Measurements from ENCODE around the gene FBN3.

The FBN3 gene

DNA sequence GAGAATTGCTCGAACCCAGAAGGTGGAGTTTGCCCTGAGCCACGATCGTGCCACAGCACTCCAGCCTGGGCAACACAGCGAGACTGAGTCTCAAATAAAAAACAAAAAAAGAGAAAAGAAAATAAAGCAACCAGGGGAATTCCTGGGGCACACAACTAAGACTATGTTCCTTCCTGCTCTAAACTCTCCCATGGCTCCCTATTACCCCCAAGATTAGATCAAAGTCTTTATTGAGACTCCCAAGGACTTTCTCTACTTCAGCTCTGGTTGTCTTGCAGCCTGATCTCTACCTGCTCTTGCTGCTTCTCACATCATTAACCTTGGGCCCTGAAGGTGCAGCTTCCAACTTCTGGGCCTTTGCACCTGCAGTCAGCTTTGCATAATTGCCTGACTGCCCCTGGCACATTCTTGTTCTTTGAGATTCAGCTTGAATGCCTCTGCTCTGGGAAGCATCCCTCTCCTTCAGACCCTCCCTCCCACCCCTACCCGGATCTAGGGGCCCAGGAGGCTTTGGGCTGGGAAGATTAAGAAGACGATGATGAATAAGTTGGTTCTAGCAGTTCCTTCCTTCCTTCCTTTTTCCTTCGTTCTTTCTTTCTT lies 42.9 kb upstream of the FBN3 start:
- Histone ChIP-seq H2AFZ (ENCODE audit: low read length) (no peak overlapping the region), H2BK15ac (ENCODE audit: low read length) (no peak overlapping the region), H3K36me3 (replicated peaks in 1 of 2; ENCODE audit: control insufficient read depth in 2 of 2, insufficient read depth in 2 of 2, low read length in 2 of 2) (no peaks in the 10 kb centered on the region), H3K27me3 (ENCODE audit: control insufficient read depth in 3 of 3, insufficient read depth in 3 of 3, low read depth in 1 of 3, low read length in 3 of 3) (no peaks in the 10 kb centered on the region), H3K79me1 (ENCODE audit: low read depth, low read length) (no peaks in the 10 kb centered on the region), H2BK120ac (ENCODE audit: low read depth, low read length) (no peak overlapping the region), H3K23ac (ENCODE audit: low read depth, low read length, poor library complexity) (no peak overlapping the region), H2BK5ac (ENCODE audit: low read length) (no peak overlapping the region), H3K9ac (ENCODE audit: low read depth, low read length, poor library complexity) (no peak overlapping the region), H3K4ac (ENCODE audit: low read length) (no peak overlapping the region), H3K4me1 (ENCODE audit: control insufficient read depth in 2 of 2, insufficient read depth in 1 of 2, low read depth in 1 of 2, low read length in 2 of 2) (peaks cover 8 to 9% of the 10 kb centered on the region in 2 donors), H3K9me3 (replicated peaks in 1 of 2; ENCODE audit: control insufficient read depth in 2 of 2, insufficient read depth in 1 of 2, low read depth in 1 of 2, low read length in 2 of 2) (no peaks in the 10 kb centered on the region), H3K27ac (replicated peaks; ENCODE audit: low read length) (no peak overlapping the region), H2AK5ac (ENCODE audit: low read depth, low read length) (no peak overlapping the region), H2BK12ac (ENCODE audit: low read length) (no peak overlapping the region), H4K8ac (ENCODE audit: low read depth, low read length) (no peak overlapping the region), H3K18ac (ENCODE audit: low read length) (no peak overlapping the region), H4K91ac (ENCODE audit: low read depth, low read length, poor library complexity) (no peak overlapping the region), H3K14ac (ENCODE audit: low read length) (no peak overlapping the region), H3K4me2 (ENCODE audit: insufficient read depth, low read length, poor library complexity, severe bottlenecking) (no peak overlapping the region), H3K4me3 (ENCODE audit: low read length in 2 of 2) (no peak overlapping the region)
- WGBS, 2 donors (ENCODE audit: extremely low coverage in 2 of 2, insufficient read length in 2 of 2, insufficient replicate concordance in 1 of 2): no CpG with 5 or more reads among the region's 7 CpGs
- no peak for DNase-seq (ENCODE audit: low spot score)

GRCh38 chr19:8185343-8186068 lies 36.1 kb upstream of the FBN3 start:
- Histone ChIP-seq H3K9me3 (replicated peaks in 1 of 2; ENCODE audit: control insufficient read depth in 2 of 2, insufficient read depth in 1 of 2, low read depth in 1 of 2, low read length in 2 of 2) (no peaks in the 10 kb centered on the region), H3K4me3 (ENCODE audit: low read length in 2 of 2) (no peak overlapping the region), H3K4me1 (ENCODE audit: control insufficient read depth in 2 of 2, insufficient read depth in 1 of 2, low read depth in 1 of 2, low read length in 2 of 2) (no peaks in the 10 kb centered on the region), H4K91ac (ENCODE audit: low read depth, low read length, poor library complexity) (no peak overlapping the region), H3K18ac (ENCODE audit: low read length) (no peak overlapping the region), H3K23ac (ENCODE audit: low read depth, low read length, poor library complexity) (no peak overlapping the region), H3K27me3 (ENCODE audit: control insufficient read depth in 3 of 3, insufficient read depth in 3 of 3, low read depth in 1 of 3, low read length in 3 of 3) (no peaks in the 10 kb centered on the region), H2BK120ac (ENCODE audit: low read depth, low read length) (no peak overlapping the region), H3K9ac (ENCODE audit: low read depth, low read length, poor library complexity) (no peak overlapping the region), H3K79me1 (ENCODE audit: low read depth, low read length) (no peaks in the 10 kb centered on the region), H4K8ac (ENCODE audit: low read depth, low read length) (no peak overlapping the region), H3K27ac (replicated peaks; ENCODE audit: low read length) (no peak overlapping the region), H2BK5ac (ENCODE audit: low read length) (no peak overlapping the region), H2BK15ac (ENCODE audit: low read length) (no peak overlapping the region), H2AFZ (ENCODE audit: low read length) (no peak overlapping the region), H3K36me3 (replicated peaks in 1 of 2; ENCODE audit: control insufficient read depth in 2 of 2, insufficient read depth in 2 of 2, low read length in 2 of 2) (no peaks in the 10 kb centered on the region), H2AK5ac (ENCODE audit: low read depth, low read length) (no peak overlapping the region), H3K14ac (ENCODE audit: low read length) (no peak overlapping the region), H3K4ac (ENCODE audit: low read length) (no peak overlapping the region), H3K4me2 (ENCODE audit: insufficient read depth, low read length, poor library complexity, severe bottlenecking) (no peak overlapping the region), H2BK12ac (ENCODE audit: low read length) (no peak overlapping the region)
- WGBS, 2 donors (ENCODE audit: extremely low coverage in 2 of 2, insufficient read length in 2 of 2, insufficient replicate concordance in 1 of 2): 100% methylated on average over 1 of the region's 5 CpGs; no CpG with 5 or more reads in 1 of the 2 donors
- no peak for DNase-seq (ENCODE audit: low spot score)

DNA sequence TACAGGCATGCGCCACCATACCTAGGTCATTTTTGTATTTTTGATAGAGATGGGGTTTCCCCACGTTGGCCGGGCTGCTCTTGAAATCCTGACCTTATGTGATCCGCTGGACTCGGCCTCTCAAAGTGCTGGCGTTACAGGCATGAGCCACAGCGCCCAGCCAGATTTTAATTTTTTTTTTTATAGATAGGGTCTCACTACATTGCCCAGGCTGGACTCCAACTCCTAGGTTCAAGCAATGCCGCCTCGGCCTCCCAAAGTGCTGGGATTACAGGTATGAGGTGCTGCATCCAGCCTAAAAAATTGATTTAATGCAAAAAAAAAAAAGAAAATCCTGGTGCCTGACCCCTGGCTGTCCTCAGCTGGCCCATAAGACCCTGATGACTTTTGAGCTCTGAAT lies 34.9 kb upstream of the FBN3 start:
- Histone ChIP-seq H2BK12ac (ENCODE audit: low read length) (no peak overlapping the region), H2BK5ac (ENCODE audit: low read length) (no peak overlapping the region), H3K23ac (ENCODE audit: low read depth, low read length, poor library complexity) (no peak overlapping the region), H3K18ac (ENCODE audit: low read length) (no peak overlapping the region), H3K4me1 (ENCODE audit: control insufficient read depth in 2 of 2, insufficient read depth in 1 of 2, low read depth in 1 of 2, low read length in 2 of 2) (no peaks in the 10 kb centered on the region), H3K36me3 (replicated peaks in 1 of 2; ENCODE audit: control insufficient read depth in 2 of 2, insufficient read depth in 2 of 2, low read length in 2 of 2) (no peaks in the 10 kb centered on the region), H4K8ac (ENCODE audit: low read depth, low read length) (no peak overlapping the region), H3K79me1 (ENCODE audit: low read depth, low read length) (no peaks in the 10 kb centered on the region), H3K27ac (replicated peaks; ENCODE audit: low read length) (no peak overlapping the region), H3K14ac (ENCODE audit: low read length) (no peak overlapping the region), H2BK120ac (ENCODE audit: low read depth, low read length) (no peak overlapping the region), H3K4ac (ENCODE audit: low read length) (no peak overlapping the region), H2AFZ (ENCODE audit: low read length) (no peak overlapping the region), H3K4me3 (ENCODE audit: low read length in 2 of 2) (no peak overlapping the region), H2BK15ac (ENCODE audit: low read length) (no peak overlapping the region), H2AK5ac (ENCODE audit: low read depth, low read length) (no peak overlapping the region), H3K27me3 (ENCODE audit: control insufficient read depth in 3 of 3, insufficient read depth in 3 of 3, low read depth in 1 of 3, low read length in 3 of 3) (no peaks in the 10 kb centered on the region), H3K4me2 (ENCODE audit: insufficient read depth, low read length, poor library complexity, severe bottlenecking) (no peak overlapping the region), H3K9ac (ENCODE audit: low read depth, low read length, poor library complexity) (no peak overlapping the region), H3K9me3 (replicated peaks in 1 of 2; ENCODE audit: control insufficient read depth in 2 of 2, insufficient read depth in 1 of 2, low read depth in 1 of 2, low read length in 2 of 2) (no peaks in the 10 kb centered on the region), H4K91ac (ENCODE audit: low read depth, low read length, poor library complexity) (no peak overlapping the region)
- DNase-seq (ENCODE audit: low spot score): no peak
- no CpG with 5 or more reads among the region's 9 CpGs for WGBS, 2 donors (ENCODE audit: extremely low coverage in 2 of 2, insufficient read length in 2 of 2, insufficient replicate concordance in 1 of 2)

DNA sequence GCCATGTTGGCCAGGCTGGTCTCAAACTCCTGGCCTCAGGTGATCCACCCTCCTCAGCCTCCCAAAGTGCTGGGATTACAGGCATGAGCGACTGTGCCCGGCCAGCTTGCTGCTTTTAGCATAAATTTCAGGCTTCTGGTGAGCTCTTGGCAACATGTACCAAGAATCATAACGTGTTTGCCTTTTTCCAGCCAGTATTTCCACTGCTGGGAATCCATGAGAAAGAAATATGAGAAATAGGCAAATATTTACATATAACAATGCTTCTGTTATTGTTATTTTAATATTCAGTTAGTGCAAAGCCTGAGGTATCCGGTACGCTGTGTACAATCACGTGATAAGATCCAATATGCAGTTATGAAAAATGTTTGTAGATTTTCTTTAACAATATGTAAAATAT lies 30.6 kb upstream of the FBN3 start:
- Histone ChIP-seq H3K79me1 (ENCODE audit: low read depth, low read length) (no peaks in the 10 kb centered on the region), H4K8ac (ENCODE audit: low read depth, low read length) (no peak overlapping the region), H3K18ac (ENCODE audit: low read length) (no peak overlapping the region), H3K27me3 (ENCODE audit: control insufficient read depth in 3 of 3, insufficient read depth in 3 of 3, low read depth in 1 of 3, low read length in 3 of 3) (peaks cover 0 to 5% (median 0%) of the 10 kb centered on the region in 3 experiments), H2BK12ac (ENCODE audit: low read length) (no peak overlapping the region), H4K91ac (ENCODE audit: low read depth, low read length, poor library complexity) (no peak overlapping the region), H3K27ac (replicated peaks; ENCODE audit: low read length) (no peak overlapping the region), H2BK15ac (ENCODE audit: low read length) (no peak overlapping the region), H3K4me1 (ENCODE audit: control insufficient read depth in 2 of 2, insufficient read depth in 1 of 2, low read depth in 1 of 2, low read length in 2 of 2) (no peaks in the 10 kb centered on the region), H3K23ac (ENCODE audit: low read depth, low read length, poor library complexity) (no peak overlapping the region), H3K14ac (ENCODE audit: low read length) (no peak overlapping the region), H3K4me3 (ENCODE audit: low read length in 2 of 2) (no peak overlapping the region), H3K4ac (ENCODE audit: low read length) (no peak overlapping the region), H3K9me3 (replicated peaks in 1 of 2; ENCODE audit: control insufficient read depth in 2 of 2, insufficient read depth in 1 of 2, low read depth in 1 of 2, low read length in 2 of 2) (no peaks in the 10 kb centered on the region), H2BK120ac (ENCODE audit: low read depth, low read length) (no peak overlapping the region), H2BK5ac (ENCODE audit: low read length) (no peak overlapping the region), H3K36me3 (replicated peaks in 1 of 2; ENCODE audit: control insufficient read depth in 2 of 2, insufficient read depth in 2 of 2, low read length in 2 of 2) (no peaks in the 10 kb centered on the region), H2AK5ac (ENCODE audit: low read depth, low read length) (no peak overlapping the region), H2AFZ (ENCODE audit: low read length) (no peak overlapping the region), H3K4me2 (ENCODE audit: insufficient read depth, low read length, poor library complexity, severe bottlenecking) (no peak overlapping the region), H3K9ac (ENCODE audit: low read depth, low read length, poor library complexity) (no peak overlapping the region)
- no peak for DNase-seq (ENCODE audit: low spot score)
- WGBS, 2 donors (ENCODE audit: extremely low coverage in 2 of 2, insufficient read length in 2 of 2, insufficient replicate concordance in 1 of 2): no CpG with 5 or more reads among the region's 6 CpGs

Measured in neuronal stem cell (in vitro differentiated cells).